ENCODE measurements around the gene AUTS2. TPM values are rescaled to one million over a fixed set of nuclear protein-coding genes. Genes with fewer than 3 reads are reported as not detected.

The AUTS2 gene
- total RNA-seq, 3 donors from 2014 or later = 31.2 to 67.6 (median 36.5) TPM

GRCh38 chr7:70243443-70243842 lies 645.2 kb downstream of the AUTS2 start:
- intact Hi-C loops (cut with DNase I, micrococcal nuclease) = no loop called here

GRCh38 chr7:70257921-70258320 lies 659.6 kb downstream of the AUTS2 start:
- ATAC-seq (no peak), DNase-seq (no peak)
- no peaks in the 10 kb centered on the region for H3K36me3 ChIP-seq (ENCODE audit: low read depth)
- H3K9me3 ChIP-seq = no peaks in the 10 kb centered on the region
- H3K4me1 ChIP-seq (ENCODE audit: low read depth) = no peaks in the 10 kb centered on the region
- intact Hi-C loops (cut with DNase I, micrococcal nuclease) = no loop called here
- no peak overlapping the region for H3K4me3 ChIP-seq
- no peak for TF ChIP-seq CTCF (IDR thresholded peaks at IDR 0.05)

More at GRCh38 chr7:70243443-70243842, 645.2 kb downstream of the AUTS2 start:
- Histone ChIP-seq H3K36me3 (ENCODE audit: low read depth) (no peaks in the 10 kb centered on the region), H3K4me1 (ENCODE audit: low read depth) (no peaks in the 10 kb centered on the region), H3K4me3 (no peak overlapping the region), H3K9me3 (no peaks in the 10 kb centered on the region)
- DNase-seq = no peak
- no peak for ATAC-seq
- TF ChIP-seq CTCF (IDR thresholded peaks at IDR 0.05) = no peak

GRCh38 chr7:70259502-70259901 lies 661.2 kb downstream of the AUTS2 start:
- ATAC-seq (no peak), DNase-seq (no peak)
- H3K4me1 ChIP-seq (ENCODE audit: low read depth) = no peaks in the 10 kb centered on the region
- no peak for TF ChIP-seq CTCF (IDR thresholded peaks at IDR 0.05)
- no peaks in the 10 kb centered on the region for H3K36me3 ChIP-seq (ENCODE audit: low read depth)
- no peak overlapping the region for H3K4me3 ChIP-seq
- intact Hi-C loops (cut with DNase I, micrococcal nuclease) = no loop called here
- no peaks in the 10 kb centered on the region for H3K9me3 ChIP-seq

DNA sequence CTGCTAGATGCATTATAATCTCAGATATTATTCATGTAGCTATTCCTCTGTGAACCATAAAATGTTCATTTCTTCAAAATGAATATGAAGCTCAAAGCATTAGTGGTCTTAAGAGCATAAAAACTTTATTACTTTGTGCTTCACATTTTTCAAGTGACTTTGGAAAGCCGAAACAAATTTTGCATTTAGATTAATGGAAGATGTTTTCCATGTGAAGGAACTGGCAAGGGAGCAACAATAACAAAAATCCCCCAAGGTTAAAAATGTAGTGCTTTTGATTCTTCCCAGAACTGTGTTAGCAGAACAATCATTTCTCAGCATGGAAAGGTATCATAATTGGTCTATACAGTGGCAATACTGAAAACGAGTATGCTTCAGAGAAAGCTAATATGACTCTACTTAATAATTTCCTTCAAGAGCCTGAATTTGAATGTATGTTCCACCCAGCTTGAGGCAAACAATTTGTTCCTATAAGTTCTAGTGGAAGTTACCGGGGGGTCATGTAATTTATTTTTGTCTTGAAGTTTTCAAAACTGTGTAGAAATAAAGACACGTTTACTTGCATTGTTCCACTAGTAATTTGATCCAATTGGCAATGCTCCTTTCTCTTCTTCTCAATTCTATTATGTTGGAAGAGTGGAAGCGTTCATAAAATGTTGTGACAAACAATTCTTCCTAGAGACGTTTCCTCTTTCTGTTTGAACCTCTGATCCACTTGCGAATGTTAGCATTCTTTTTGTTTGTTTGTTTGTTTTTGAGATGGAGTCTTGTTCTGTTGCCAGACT lies 665.4 kb downstream of the AUTS2 start:
- H3K36me3 ChIP-seq (ENCODE audit: low read depth) = no peaks in the 10 kb centered on the region
- H3K4me3 ChIP-seq = no peak overlapping the region
- intact Hi-C loops (cut with DNase I, micrococcal nuclease) = no loop called here
- no peak for DNase-seq
- no peak for ATAC-seq
- H3K4me1 ChIP-seq (ENCODE audit: low read depth) = no peaks in the 10 kb centered on the region
- H3K9me3 ChIP-seq = no peaks in the 10 kb centered on the region
- no peak for TF ChIP-seq CTCF (IDR thresholded peaks at IDR 0.05)

- ATAC-seq (no peak), DNase-seq (no peak)
Observed at GRCh38 chr7:70266186-70266585, 667.9 kb downstream of the AUTS2 start.

More at GRCh38 chr7:70266186-70266585, 667.9 kb downstream of the AUTS2 start:
- TF ChIP-seq CTCF (IDR thresholded peaks at IDR 0.05) = no peak
- no peak overlapping the region for H3K4me3 ChIP-seq
- H3K9me3 ChIP-seq = no peaks in the 10 kb centered on the region
- H3K4me1 ChIP-seq (ENCODE audit: low read depth) = no peaks in the 10 kb centered on the region
- H3K36me3 ChIP-seq (ENCODE audit: low read depth) = no peaks in the 10 kb centered on the region
- intact Hi-C loops (cut with DNase I, micrococcal nuclease) = no loop called here
